Measurements from ENCODE around the gene COP1. TPM values are rescaled to one million over a fixed set of nuclear protein-coding genes. Genes with fewer than 3 reads are reported as not detected.

COP1 gene
- total and polyA plus RNA-seq, 10 of the 15 experiments (the other 5 are each of a cell fraction or from before 2014, with no cell fraction given), result 17.7 to 49.9 (median 38.7) TPM

DNA sequence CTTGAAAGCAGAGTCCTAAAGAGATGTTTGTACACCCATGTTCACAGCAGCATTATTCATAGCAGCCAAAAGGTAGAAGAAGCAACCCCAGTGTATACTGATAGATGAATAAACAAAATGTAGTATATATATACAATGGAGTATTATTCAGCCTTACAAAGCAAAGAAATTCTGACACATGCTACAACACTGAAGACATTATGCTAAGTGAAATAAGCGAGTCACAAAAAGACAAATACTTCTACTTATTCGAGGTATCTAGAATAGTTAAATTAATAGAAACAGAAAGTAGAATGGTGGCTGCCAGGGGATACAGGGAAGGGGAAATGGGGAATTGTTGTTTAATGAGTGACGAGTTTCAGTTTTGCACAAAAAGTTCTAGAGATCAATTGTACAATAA lies 23.5 kb downstream of the COP1 start:
- Histone ChIP-seq H3K36me3 (ENCODE audit: control insufficient read depth in 2 of 2, insufficient read depth in 2 of 2, low read length in 1 of 2) (peaks cover 0 to 3% of the 10 kb centered on the region in 2 experiments; a peak in 1 of 4 replicates), H3K9me3 (replicated peaks; ENCODE audit: control insufficient read depth, insufficient read depth, low read length) (peaks cover 2% of the 10 kb centered on the region; the same call in 1 of the 3 replicates), H3K4me2 (ENCODE audit: control insufficient read depth, insufficient read depth) (no peak overlapping the region), H2AFZ (ENCODE audit: control insufficient read depth, low read depth, low read length) (no peak overlapping the region), H4K20me1 (ENCODE audit: control insufficient read depth, insufficient read depth) (no peaks in the 10 kb centered on the region), H3K9ac (ENCODE audit: control insufficient read depth, insufficient read depth, low read length) (no peak overlapping the region), H3K27ac (ENCODE audit: control insufficient read depth, insufficient read depth) (no peak overlapping the region), H3K79me2 (ENCODE audit: control insufficient read depth, insufficient read depth, low read length) (peaks cover 26% of the 10 kb centered on the region), H3K27me3 (replicated peaks in 1 of 2; ENCODE audit: control insufficient read depth in 2 of 2, insufficient read depth in 2 of 2, low read length in 1 of 2) (no peaks in the 10 kb centered on the region), H3K4me3 (no peak overlapping the region), H3K4me1 (ENCODE audit: control insufficient read depth, insufficient read depth, low read length) (peaks cover 4% of the 10 kb centered on the region; the same call in 1 of the 2 replicates)
- ATAC-seq (peak; percentile 82), FAIRE-seq (no peak), DNase-seq (ENCODE audit: low read depth, low spot score) (no peak)
- in situ Hi-C loops (cut with MboI) (no loop called here), intact Hi-C loops (cut with micrococcal nuclease; ENCODE audit: unreplicated experiment) (no loop called here)
- ChIA-PET CTCF (no interaction called here), RAD21 (ENCODE audit: unreplicated experiment) (no interaction called here), SMC1A (ENCODE audit: uncharacterized antibody, unreplicated experiment) (no interaction called here), POLR2A (no interaction called here)
- BruUV-seq (replicated peaks), result no TSS peak
- no peak for TF ChIP-seq KDM1A (IDR thresholded peaks at IDR 0.05; ENCODE audit: borderline replicate concordance)
- no peak for TF ChIP-seq ZNF622 (IDR thresholded peaks at IDR 0.05)
- TF ChIP-seq, protein P1, sequence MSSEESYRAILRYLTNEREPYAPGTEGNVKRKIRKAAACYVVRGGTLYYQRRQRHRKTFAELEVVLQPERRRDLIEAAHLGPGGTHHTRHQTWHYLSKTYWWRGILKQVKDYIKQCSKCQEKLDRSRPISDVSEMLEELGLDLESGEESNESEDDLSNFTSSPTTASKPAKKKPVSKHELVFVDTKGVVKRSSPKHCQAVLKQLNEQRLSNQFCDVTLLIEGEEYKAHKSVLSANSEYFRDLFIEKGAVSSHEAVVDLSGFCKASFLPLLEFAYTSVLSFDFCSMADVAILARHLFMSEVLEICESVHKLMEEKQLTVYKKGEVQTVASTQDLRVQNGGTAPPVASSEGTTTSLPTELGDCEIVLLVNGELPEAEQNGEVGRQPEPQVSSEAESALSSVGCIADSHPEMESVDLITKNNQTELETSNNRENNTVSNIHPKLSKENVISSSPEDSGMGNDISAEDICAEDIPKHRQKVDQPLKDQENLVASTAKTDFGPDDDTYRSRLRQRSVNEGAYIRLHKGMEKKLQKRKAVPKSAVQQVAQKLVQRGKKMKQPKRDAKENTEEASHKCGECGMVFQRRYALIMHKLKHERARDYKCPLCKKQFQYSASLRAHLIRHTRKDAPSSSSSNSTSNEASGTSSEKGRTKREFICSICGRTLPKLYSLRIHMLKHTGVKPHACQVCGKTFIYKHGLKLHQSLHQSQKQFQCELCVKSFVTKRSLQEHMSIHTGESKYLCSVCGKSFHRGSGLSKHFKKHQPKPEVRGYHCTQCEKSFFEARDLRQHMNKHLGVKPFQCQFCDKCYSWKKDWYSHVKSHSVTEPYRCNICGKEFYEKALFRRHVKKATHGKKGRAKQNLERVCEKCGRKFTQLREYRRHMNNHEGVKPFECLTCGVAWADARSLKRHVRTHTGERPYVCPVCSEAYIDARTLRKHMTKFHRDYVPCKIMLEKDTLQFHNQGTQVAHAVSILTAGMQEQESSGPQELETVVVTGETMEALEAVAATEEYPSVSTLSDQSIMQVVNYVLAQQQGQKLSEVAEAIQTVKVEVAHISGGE (CRISPR knock-in tag; IDR thresholded peaks at IDR 0.05), result no peak
- TF ChIP-seq SUPT20H (IDR thresholded peaks at IDR 0.05; ENCODE audit: borderline replicate concordance, control insufficient read depth, low read depth, low read length), result no peak
- 0 out of 2 replicates have a peak, but pooled peaks have one; percentile 13 for TF ChIP-seq RUNX3 (IDR thresholded peaks at IDR 0.05; ENCODE audit: low read length)
- 0 out of 4 replicates have a peak, but pooled peaks of 1 of the 2 experiments have one; percentile 21 for TF ChIP-seq IKZF2 (IDR thresholded peaks at IDR 0.05)
- no peak for TF ChIP-seq JUNB (IDR thresholded peaks at IDR 0.05)
- TF ChIP-seq RFX5 (IDR thresholded peaks at IDR 0.05; ENCODE audit: low read depth, low read length), result no peak
- no peak for TF ChIP-seq BRCA1 (IDR thresholded peaks at IDR 0.05; ENCODE audit: low read depth, low read length)
- no peak for TF ChIP-seq FOXM1 (IDR thresholded peaks at IDR 0.05; ENCODE audit: low read depth, low read length)
- TF ChIP-seq FOS (IDR thresholded peaks at IDR 0.05; ENCODE audit: borderline replicate concordance, extremely low read depth, insufficient read length), result no peak
- no peak for TF ChIP-seq BCL11A (IDR thresholded peaks at IDR 0.05; ENCODE audit: low read depth, low read length)
- TF ChIP-seq, protein P2, sequence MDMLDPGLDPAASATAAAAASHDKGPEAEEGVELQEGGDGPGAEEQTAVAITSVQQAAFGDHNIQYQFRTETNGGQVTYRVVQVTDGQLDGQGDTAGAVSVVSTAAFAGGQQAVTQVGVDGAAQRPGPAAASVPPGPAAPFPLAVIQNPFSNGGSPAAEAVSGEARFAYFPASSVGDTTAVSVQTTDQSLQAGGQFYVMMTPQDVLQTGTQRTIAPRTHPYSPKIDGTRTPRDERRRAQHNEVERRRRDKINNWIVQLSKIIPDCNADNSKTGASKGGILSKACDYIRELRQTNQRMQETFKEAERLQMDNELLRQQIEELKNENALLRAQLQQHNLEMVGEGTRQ (IDR thresholded peaks at IDR 0.05; ENCODE audit: borderline replicate concordance, low read depth, low read length), result no peak
- TF ChIP-seq SPI1 (IDR thresholded peaks at IDR 0.05; ENCODE audit: borderline replicate concordance, insufficient read depth, low read depth, low read length), result peak; percentile 52; the same call in 1 of the 2 replicates
- WGBS (ENCODE audit: insufficient coverage, insufficient replicate concordance, low lambda C conversion rate, missing lambda C conversion rate), result 20% methylated on average over 3 of the region's 3 CpGs
